NCI-H2107 treated with DMSO at 0.1 percent for 48 hours (cell line): ENCODE measurements around the gene IFT88.
A peak's percentile ranks its signal among the peaks of the same experiment; 100 is the strongest.

ENCODE experiments used
- DNase-seq: peaks from one replicate; lab custom pipeline; 2025; ENCODE audit not compliant: unreplicated experiment; lab: John Stamatoyannopoulos, UW

The IFT88 gene

GRCh38 chr13:20561741-20562140, 5.2 kb upstream of the IFT88 start:
- DNase-seq, result no peak

GRCh38 chr13:20565115-20565736, 1.7 kb upstream of the IFT88 start:
- DNase-seq, result no peak

GRCh38 chr13:20566468-20566897, 474 bp upstream of the IFT88 start:
- peak; percentile 5 for DNase-seq

GRCh38 chr13:20567881-20568528, 1.0 kb downstream of the IFT88 start:
- no peak for DNase-seq

GRCh38 chr13:20570517-20570916, 3.6 kb downstream of the IFT88 start:
- no peak for DNase-seq

GRCh38 chr13:20571676-20572075, 4.7 kb downstream of the IFT88 start:
- DNase-seq, result no peak

GRCh38 chr13:20573186-20573585, 6.2 kb downstream of the IFT88 start:
- DNase-seq, result no peak

GRCh38 chr13:20573636-20574035, 6.7 kb downstream of the IFT88 start:
- no peak for DNase-seq

- no peak for DNase-seq
These were observed 12.2 kb downstream of the IFT88 start for GRCh38 chr13:20579191-20579590.

- no peak for DNase-seq
These were observed 13.3 kb downstream of the IFT88 start for GRCh38 chr13:20580257-20580656.

- no peak for DNase-seq
These were observed 15.1 kb downstream of the IFT88 start for GRCh38 chr13:20582026-20582425.

- DNase-seq, result no peak
These were observed 16.9 kb downstream of the IFT88 start for GRCh38 chr13:20583803-20584293.

- no peak for DNase-seq
These were observed 18.4 kb downstream of the IFT88 start for GRCh38 chr13:20585371-20585770.

- no peak for DNase-seq
These were observed 21.7 kb downstream of the IFT88 start for GRCh38 chr13:20588529-20589110.

GRCh38 chr13:20590561-20590960, 23.6 kb downstream of the IFT88 start:
- no peak for DNase-seq

GRCh38 chr13:20592606-20593005, 25.6 kb downstream of the IFT88 start:
- no peak for DNase-seq

- no peak for DNase-seq
These were observed 27.3 kb downstream of the IFT88 start for GRCh38 chr13:20594280-20594679.

- DNase-seq, result no peak
These were observed 40.1 kb downstream of the IFT88 start for GRCh38 chr13:20607015-20607414.

- no peak for DNase-seq
These were observed 41.6 kb downstream of the IFT88 start for GRCh38 chr13:20608438-20609020.

- DNase-seq, result no peak
These were observed 42.2 kb downstream of the IFT88 start for GRCh38 chr13:20609145-20609544.

GRCh38 chr13:20610006-20610405, 43.0 kb downstream of the IFT88 start:
- no peak for DNase-seq
